Thyroid gland (tissue), 4 donors: Measurements from ENCODE around the gene MAML3. TPM values are rescaled to one million over a fixed set of nuclear protein-coding genes. Genes with fewer than 3 reads are reported as not detected.

Source experiments
- DNase-seq, 2 donors: peaks; one replicate each; pipeline ENCODE4 v3.0.0-alpha.2; 2019
- H3K27ac ChIP-seq, 3 donors: fragments of 200-600 bp; sonication (generic); 1 replicate in 2 of 3; 2 replicates in 1 of 3; pipeline ENCODE4 v1.5.1; 2016 to 2019; ENCODE audit warnings: mild to moderate bottlenecking in 1 of 3, moderate library complexity in 1 of 3
- H3K27me3 ChIP-seq: fragments of 200-600 bp; sonication (generic); one replicate; pipeline ENCODE4 v1.5.1; 2019
- H3K36me3 ChIP-seq, 2 donors: fragments of 200-600 bp; sonication (generic); one replicate each; pipeline ENCODE4 v1.5.1; 2016 to 2019
- H3K4me1 ChIP-seq, 2 donors: fragments of 200-600 bp; sonication (generic); one replicate each; pipeline ENCODE4 v1.5.1; 2017 to 2019
- H3K4me3 ChIP-seq, 3 donors: fragments of 200-600 bp; sonication (generic); replicated peaks in 1 of 3; 1 replicate in 2 of 3; 2 replicates in 1 of 3; pipeline ENCODE4 v1.5.1; 2016; ENCODE audit warnings: mild to moderate bottlenecking in 1 of 3
- H3K9me3 ChIP-seq: fragments of 200-600 bp; sonication (generic); one replicate; pipeline ENCODE4 v1.5.1; 2017
- POLR2A ChIP-seq, 2 donors: fragments of 450-650 bp; IDR thresholded peaks; one replicate each; pipeline ENCODE4 v1.6.1; 2017; ENCODE audit warnings: antibody characterized with exemption in 2 of 2, mild to moderate bottlenecking in 2 of 2, moderate library complexity in 1 of 2
- WGBS, 2 donors: methylation state at CpG; one replicate each; pipeline ENCODE4 v1.1.5; 2017; 5-methylcytosine and 5-hydroxymethylcytosine counted together
- intact Hi-C: fragments of 100-400 bp; cut with DNase I; formaldehyde crosslinking; loops from one replicate; pipeline ENCODE4 v1.15.1; 2023
- total RNA-seq, 4 donors: library from RNA; depleted of rRNA; stranded (reverse); fragments of >200 nt; gene quantifications; one replicate each; pipeline ENCODE4 v1.2.3, GENCODE V29; 2016
- TF ChIP-seq, protein P1 (sequence below), 6 experiments: fragments of 200-600 bp in 3 of 6; fragments of 450-650 bp in 3 of 6; sonication (generic) in 3 of 6; IDR thresholded peaks; one replicate each; pipeline ENCODE4 v1.5.1; 2016 to 2019; ENCODE audit warnings: antibody characterized with exemption in 6 of 6, mild to moderate bottlenecking in 2 of 6, inconsistent platforms in 1 of 6, moderate library complexity in 1 of 6

Gene MAML3
- total RNA-seq, 4 donors from 2014 or later = 5.7 to 14.1 (median 11.4) TPM

DNA sequence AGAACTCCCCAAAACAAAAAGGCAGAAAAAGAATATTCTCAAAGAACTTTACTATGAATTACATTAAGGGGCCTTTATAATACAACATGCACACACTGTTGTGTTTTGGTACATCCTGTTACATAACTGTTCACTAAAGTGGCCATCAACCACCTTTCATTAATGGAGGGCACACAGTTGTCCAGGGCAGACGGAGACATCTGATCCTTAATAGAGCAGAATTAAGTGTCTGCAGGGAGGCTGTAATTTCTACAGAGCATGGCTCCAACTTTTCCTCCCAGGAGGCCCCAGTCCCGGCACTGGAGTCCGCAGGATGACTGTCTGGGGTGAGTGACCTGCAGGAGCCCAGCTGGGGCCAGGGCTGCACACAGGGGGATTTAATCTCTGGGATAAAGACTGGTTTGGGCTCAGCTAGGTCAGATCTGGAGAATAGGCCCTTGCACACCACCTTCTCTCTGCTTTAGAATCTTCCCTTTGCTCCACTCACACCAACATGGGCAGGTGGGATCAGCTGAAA, 233.4 kb downstream of the MAML3 start:
- Histone ChIP-seq H3K27me3 (no peaks in the 10 kb centered on the region), H3K9me3 (no peaks in the 10 kb centered on the region), H3K27ac (peak overlapping the region in 2 of 3 donors; percentile 45 to 64), H3K4me1 (peaks cover 34 to 47% of the 10 kb centered on the region in 2 donors), H3K4me3 (no peak overlapping the region), H3K36me3 (no peaks in the 10 kb centered on the region)
- 86 to 88% methylated on average over 3 of the region's 3 CpGs for WGBS, 2 donors
- intact Hi-C loops = no loop called here
- TF ChIP-seq, protein P1, sequence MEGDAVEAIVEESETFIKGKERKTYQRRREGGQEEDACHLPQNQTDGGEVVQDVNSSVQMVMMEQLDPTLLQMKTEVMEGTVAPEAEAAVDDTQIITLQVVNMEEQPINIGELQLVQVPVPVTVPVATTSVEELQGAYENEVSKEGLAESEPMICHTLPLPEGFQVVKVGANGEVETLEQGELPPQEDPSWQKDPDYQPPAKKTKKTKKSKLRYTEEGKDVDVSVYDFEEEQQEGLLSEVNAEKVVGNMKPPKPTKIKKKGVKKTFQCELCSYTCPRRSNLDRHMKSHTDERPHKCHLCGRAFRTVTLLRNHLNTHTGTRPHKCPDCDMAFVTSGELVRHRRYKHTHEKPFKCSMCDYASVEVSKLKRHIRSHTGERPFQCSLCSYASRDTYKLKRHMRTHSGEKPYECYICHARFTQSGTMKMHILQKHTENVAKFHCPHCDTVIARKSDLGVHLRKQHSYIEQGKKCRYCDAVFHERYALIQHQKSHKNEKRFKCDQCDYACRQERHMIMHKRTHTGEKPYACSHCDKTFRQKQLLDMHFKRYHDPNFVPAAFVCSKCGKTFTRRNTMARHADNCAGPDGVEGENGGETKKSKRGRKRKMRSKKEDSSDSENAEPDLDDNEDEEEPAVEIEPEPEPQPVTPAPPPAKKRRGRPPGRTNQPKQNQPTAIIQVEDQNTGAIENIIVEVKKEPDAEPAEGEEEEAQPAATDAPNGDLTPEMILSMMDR (IDR thresholded peaks at IDR 0.05) = no peak
- no peak for TF ChIP-seq POLR2A (IDR thresholded peaks at IDR 0.05)
- DNase-seq = no peak

DNA sequence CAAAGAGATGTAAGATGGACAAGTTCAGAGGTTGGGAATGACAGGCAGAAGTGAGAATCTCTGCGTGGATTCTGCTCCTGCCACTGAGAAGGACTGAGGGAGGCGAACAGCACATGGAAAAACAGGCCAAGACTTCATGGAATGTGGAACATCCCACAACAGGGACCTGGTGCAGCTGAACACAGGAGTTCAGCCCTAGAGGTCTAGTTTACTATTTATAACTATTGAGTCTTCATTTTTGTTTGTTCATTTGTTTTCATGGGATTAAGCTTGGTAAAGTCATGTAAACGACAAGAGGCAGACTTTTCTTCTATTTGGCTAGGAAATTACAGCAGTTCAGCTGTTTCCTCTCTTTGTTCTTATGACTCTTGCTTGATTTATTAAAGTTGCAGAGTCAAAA, 234.5 kb downstream of the MAML3 start:
- no peaks in the 10 kb centered on the region for H3K9me3 ChIP-seq
- peak overlapping the region; percentile 34 to 64 (median 42) for H3K27ac ChIP-seq
- H3K4me3 ChIP-seq = no peak overlapping the region
- H3K4me1 ChIP-seq = peaks cover 41 to 54% of the 10 kb centered on the region in 2 donors
- H3K27me3 ChIP-seq = no peaks in the 10 kb centered on the region
- no peak for DNase-seq
- TF ChIP-seq POLR2A (IDR thresholded peaks at IDR 0.05) = no peak
- intact Hi-C loops = no loop called here
- 52 to 56% methylated on average over 3 of the region's 3 CpGs for WGBS, 2 donors
- no peaks in the 10 kb centered on the region for H3K36me3 ChIP-seq

GRCh38 chr4:139919004-139919403, 235.0 kb downstream of the MAML3 start:
- no peak for TF ChIP-seq POLR2A (IDR thresholded peaks at IDR 0.05)
- TF ChIP-seq, protein P1 (IDR thresholded peaks at IDR 0.05) = no peak
- no peaks in the 10 kb centered on the region for H3K27me3 ChIP-seq
- peak overlapping the region; percentile 34 to 64 (median 42) for H3K27ac ChIP-seq
- intact Hi-C loops = no loop called here
- H3K9me3 ChIP-seq = no peaks in the 10 kb centered on the region
- peaks cover 47 to 59% of the 10 kb centered on the region in 2 donors for H3K4me1 ChIP-seq
- H3K36me3 ChIP-seq = no peaks in the 10 kb centered on the region
- no peak overlapping the region for H3K4me3 ChIP-seq
- DNase-seq = no peak

DNA sequence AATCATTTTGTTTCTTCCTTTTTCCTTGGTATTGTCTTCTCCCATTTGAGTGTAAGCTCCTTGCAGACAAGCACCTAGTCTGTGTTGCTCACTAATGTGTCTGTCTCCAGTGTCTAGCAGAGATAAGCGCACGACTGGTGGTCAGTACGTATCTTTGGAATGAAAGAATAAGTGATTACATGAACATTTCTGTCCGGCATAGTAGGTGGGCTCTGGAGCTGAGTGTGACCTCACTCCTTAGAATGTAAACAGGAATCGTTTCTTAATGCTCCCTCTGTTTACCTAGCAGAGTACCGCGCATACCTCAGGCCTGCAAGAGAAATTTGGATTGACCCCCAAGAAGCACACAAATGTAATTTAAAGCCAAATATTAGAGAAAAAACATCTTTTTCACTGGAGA, 235.4 kb downstream of the MAML3 start:
- intact Hi-C loops = no loop called here
- H3K27ac ChIP-seq = peak overlapping the region in 2 of 3 donors; percentile 42 to 64
- 85 to 93% methylated on average over 7 of the region's 7 CpGs for WGBS, 2 donors
- H3K9me3 ChIP-seq = no peaks in the 10 kb centered on the region
- no peak overlapping the region for H3K4me3 ChIP-seq
- no peaks in the 10 kb centered on the region for H3K27me3 ChIP-seq
- DNase-seq = no peak
- TF ChIP-seq, protein P1 (IDR thresholded peaks at IDR 0.05) = no peak
- no peak for TF ChIP-seq POLR2A (IDR thresholded peaks at IDR 0.05)
- H3K4me1 ChIP-seq = peaks cover 51 to 63% of the 10 kb centered on the region in 2 donors
- H3K36me3 ChIP-seq = no peaks in the 10 kb centered on the region

- no peak overlapping the region for H3K4me3 ChIP-seq
- intact Hi-C loops = no loop called here
- peaks cover 53 to 67% of the 10 kb centered on the region in 2 donors for H3K4me1 ChIP-seq
- H3K27ac ChIP-seq = no peak overlapping the region
- H3K36me3 ChIP-seq = no peaks in the 10 kb centered on the region
- no peak for TF ChIP-seq POLR2A (IDR thresholded peaks at IDR 0.05)
- TF ChIP-seq, protein P1 (IDR thresholded peaks at IDR 0.05) = no peak
- H3K9me3 ChIP-seq = no peaks in the 10 kb centered on the region
- WGBS, 2 donors = 96 to 98% methylated on average over 6 of the region's 6 CpGs
- DNase-seq = no peak
- H3K27me3 ChIP-seq = no peaks in the 10 kb centered on the region
These were observed 236.1 kb downstream of the MAML3 start for GRCh38 chr4:139917896-139918295.
